Measurements from ENCODE around the gene RHOH.

RHOH gene

GRCh38 chr4:40209401-40209800 lies 12.6 kb downstream of the RHOH start:
- no peak for DNase-seq

GRCh38 chr4:40210776-40211175 lies 13.9 kb downstream of the RHOH start:
- no peak for DNase-seq

- DNase-seq = no peak
These were observed 14.7 kb downstream of the RHOH start for GRCh38 chr4:40211224-40212185.

- DNase-seq = no peak
These were observed 16.1 kb downstream of the RHOH start for GRCh38 chr4:40212674-40213527.

DNA sequence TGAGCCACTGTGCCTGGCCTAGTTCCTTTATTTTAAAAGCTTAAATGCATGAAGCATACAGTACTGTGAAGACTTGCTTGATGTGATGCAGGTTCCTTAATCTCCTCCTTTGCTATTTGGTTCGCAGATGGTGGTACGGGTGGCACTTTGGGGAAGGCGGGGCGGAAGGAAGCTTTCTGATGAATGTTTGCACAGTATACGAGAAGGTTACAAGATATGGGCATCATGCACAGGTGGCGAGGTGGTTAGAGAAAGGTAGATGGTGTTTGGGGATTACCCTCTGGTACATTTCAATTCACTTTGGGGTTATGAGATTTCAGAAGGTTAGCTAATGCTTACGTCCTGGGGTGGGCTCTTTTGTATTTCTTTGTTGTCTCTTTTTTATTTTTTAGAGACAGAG lies 17.2 kb downstream of the RHOH start:
- no peak for DNase-seq

DNA sequence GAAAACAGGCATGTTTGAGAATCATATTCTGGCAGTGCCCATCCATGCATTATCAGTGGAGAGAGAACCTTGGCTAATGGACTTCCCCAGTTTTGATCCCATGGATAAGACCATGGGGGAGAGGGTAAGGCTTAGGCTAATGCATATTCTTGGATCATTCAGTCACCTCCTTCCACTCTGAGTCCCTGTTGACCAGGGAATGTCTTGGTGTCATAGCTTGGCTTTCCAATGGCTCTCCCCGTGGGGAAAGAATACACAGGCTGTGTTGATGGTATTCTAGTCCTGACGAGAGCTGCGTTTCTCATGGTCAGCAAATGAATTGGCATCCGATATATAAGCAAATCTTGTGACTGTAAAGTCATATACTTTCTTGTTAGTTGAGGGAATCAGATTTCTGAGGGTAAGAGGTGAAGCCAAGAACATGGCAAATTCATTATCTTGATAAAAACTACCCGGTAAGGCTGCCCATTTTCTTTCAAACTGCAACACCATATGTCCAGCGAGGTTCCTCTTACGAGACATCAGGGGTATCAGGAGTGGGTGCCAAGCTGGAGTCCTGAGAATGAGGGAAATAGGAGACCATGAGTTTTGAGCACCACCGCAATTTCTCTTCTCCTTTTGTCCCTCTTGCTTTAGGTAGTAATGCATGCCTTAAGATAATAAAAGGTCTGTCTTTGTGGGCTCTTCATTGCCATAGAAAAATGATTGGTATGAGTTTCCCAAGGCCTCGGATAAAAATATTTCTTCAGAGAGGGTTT lies 18.0 kb downstream of the RHOH start:
- peak; percentile 51 for DNase-seq

- DNase-seq = no peak
These were observed 20.0 kb downstream of the RHOH start for GRCh38 chr4:40216622-40217366.

- peak; percentile 91 for DNase-seq
These were observed 24.9 kb downstream of the RHOH start for GRCh38 chr4:40221744-40222143.

DNA sequence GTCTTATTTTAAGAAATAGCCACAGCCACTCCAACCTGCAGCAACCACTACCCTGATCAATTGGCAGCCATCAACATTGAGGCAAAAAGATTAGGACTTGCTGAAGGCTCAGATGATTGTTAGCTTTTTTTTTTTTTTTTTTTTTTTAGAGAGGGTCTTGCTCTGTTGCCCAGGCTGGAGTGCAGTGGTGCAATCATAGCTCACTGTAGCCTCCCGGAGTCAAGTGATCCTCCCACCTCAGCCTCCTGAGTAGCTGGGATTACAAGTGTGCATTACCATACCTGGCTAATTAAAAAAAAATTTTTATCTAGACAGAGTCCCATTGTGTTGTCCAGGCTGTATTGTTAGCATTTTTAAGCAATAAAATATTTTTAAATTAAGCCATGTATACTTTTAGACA lies 26.5 kb downstream of the RHOH start:
- no peak for DNase-seq

DNA sequence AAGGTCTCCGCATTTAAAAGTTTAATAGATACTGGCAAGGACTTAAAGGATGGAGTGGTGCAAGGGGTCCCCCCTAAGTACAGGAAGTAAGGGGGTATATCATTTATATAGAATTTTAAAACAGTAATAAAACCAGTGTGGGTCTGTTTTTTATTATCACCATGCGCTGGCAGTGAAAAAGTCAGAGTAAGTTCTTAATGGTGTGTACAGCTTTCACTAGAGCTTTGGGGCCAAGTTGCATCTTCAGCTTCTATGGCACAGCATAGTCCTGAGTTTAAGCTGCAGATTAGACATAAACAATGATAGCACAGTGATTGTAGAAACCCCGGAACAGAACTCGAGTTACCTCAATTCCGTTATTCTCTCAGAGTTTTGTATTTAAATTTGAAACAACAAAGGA lies 27.6 kb downstream of the RHOH start:
- no peak for DNase-seq

GRCh38 chr4:40225497-40225896 lies 28.7 kb downstream of the RHOH start:
- DNase-seq = no peak

GRCh38 chr4:40227284-40227683 lies 30.5 kb downstream of the RHOH start:
- DNase-seq = peak; percentile 51

DNA sequence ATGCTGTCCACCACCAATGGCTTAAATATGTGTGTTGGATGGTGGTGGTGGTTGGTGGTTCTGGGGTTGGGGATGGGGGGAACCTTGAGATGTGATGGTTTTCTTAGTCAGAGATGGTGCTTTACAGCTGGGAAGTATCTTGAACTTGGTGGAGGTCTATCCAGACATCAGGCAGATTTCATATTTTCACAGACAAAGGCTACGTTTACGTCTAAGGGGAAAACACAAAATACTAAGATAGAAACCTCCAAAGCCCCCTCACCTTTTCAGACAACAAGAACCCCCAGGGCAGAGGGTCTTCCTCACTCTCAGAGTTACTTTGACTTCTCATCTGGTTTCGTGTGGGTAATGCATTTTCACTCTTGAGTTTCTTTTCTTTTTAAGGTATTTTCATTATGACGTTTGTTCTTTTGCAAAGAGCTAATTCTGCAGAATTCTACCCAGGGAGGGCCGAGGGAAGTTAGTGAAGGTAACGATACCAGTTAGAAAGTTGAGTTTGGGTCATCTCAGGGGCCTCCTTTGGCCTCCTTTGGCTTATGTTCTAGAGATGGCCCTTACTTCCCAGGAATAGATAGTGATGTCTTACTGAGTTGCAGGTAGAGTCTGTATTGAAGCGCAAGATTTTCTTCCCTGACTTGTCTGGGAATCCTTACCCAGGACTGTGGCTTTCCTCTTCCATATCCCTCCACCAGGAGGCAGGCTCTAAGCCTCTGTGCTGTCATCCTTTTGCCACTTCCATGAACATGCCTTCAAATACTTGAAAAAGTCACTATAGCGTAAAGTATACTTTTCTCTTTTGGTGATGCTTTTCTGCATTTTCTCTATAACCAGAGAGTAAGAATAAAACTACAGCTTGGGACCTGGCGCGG lies 31.9 kb downstream of the RHOH start:
- no peak for DNase-seq

GRCh38 chr4:40231316-40231863 lies 34.6 kb downstream of the RHOH start:
- no peak for DNase-seq

- DNase-seq = peak; percentile 74
These were observed 35.8 kb downstream of the RHOH start for GRCh38 chr4:40232610-40233009.

DNA sequence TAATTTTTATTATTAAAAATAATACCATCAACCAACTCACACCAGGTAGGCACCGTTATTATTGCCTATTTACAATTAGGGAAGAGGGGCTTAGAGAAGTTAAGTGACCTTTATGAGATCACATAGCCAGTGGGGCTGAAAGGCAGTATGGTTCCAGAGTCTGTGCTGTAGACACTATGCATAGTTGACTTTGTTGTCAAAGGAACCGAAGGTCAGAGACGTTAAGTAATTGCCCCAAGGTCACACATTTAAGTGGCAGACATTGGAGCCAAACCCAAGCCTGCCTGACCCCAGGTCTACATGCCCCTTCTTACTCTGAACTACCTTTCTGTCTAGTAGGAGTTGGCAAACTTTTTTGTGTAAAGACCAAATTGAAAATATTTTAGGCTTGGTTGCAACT lies 36.4 kb downstream of the RHOH start:
- DNase-seq = no peak

DNA sequence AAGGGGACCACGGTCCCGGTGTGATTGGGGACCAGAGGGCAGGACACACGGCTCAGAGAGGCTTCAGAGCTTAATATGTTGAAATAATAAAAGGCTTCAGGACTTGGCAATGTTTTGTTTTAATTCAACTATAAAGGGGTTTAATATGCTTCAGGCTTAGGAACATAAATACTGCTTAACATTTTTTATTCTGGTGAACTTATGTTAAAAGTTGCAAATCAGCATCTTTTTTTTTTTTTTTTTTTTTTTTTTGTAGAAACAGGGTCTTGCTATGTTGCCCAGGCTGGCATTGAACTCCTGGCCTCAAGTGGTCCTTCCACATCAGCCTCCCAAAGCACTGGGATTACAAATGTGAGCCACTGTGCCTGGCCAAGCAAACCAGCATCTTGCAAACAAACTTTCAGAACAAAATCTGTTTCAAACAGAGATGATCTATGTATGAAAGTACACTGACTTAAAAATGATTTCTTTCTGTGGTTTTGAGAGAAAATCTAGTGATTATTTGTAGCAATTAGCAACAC lies 37.7 kb downstream of the RHOH start:
- no peak for DNase-seq

DNA sequence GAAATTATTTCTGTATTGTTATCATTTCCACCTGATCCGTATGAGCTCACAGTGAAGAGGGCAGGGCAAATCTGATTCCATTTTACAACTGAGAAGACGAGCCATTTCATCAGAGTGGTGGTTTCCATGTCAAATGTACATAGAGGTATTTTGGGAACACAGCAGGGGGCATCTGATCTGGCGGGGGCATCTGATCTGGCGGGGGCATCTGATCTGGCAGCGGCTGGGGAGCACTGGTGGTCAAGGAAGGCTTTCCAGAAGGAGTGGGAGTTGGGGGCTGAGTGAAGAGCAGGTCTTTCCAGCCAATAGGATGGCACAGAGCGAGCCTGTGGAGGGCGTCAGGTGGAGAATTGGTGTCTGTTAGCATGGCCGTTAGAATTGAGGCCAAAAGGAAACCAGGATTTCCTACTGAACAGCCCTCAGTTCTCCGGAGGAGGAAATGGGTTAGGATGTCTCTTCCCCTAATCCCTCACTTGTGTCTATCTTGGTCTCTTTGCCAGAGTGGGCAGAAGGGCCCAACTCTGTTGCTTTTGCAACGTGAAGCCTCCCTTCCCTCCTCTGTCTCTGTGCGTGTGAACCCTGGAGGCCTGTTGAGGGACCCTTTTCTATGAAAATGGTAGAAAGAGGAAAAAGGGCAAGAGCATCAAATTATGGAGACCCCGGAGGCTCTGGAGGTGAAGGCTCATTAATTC lies 41.3 kb downstream of the RHOH start:
- peak; percentile 30 for DNase-seq

DNA sequence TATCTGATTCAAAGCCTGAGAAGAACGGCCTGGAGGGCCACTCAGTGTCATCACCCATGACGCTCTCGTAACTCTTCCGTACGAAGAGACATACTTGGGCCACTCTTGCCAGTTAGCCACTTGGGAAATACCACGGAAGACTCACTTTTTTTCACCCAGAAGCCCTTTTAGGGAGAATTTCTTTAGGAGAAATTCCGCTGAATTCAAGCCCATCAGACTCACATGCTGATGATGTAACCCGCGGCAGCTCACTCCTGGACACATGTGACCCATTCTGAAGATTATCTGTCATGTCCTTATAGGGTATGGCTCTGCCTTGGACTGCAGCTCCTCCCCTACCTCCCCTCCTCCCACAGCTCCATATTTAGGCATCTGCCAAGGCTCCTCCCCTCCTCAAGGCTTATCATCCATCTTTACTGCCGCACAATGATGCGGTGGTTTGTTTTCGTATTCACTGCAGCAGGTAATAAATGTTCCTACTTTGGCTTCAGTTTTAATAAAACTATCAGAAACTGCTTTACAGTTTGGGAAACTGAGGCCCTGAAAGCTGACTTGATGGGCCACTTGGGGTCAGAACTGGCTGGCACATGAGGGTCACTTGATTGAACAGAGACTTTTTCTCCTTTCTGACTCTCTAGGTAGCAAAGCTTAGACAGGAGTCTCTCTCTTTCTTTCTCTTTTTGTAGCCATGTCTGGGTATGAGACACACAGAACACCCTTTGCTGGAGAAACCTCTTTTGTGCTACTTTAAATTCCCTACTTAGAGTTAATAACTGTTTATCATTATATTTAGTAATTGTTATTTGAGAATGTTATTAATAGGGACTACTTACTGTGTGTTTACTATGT lies 42.1 kb downstream of the RHOH start:
- peak; percentile 61 for DNase-seq

All from MV-4-11 (cell line).